GM12878 (cell line): Measurements from ENCODE around the gene LTBP3. TPM values are rescaled to one million over a fixed set of nuclear protein-coding genes. Genes with fewer than 3 reads are reported as not detected.

Source experiments
- ASH2L ChIP-seq: fragments of 300-600, 200-600 bp; sonication (generic); IDR thresholded peaks from 2 replicates; pipeline ENCODE4 v1.6.1; 2017; ENCODE audit warnings: low read depth, mild to moderate bottlenecking, borderline replicate concordance
- CBX5 ChIP-seq: sonication (generic); IDR thresholded peaks from 2 replicates; pipeline ENCODE4 v1.6.1; 2016; ENCODE audit warnings: low read depth, moderate library complexity, mild to moderate bottlenecking, inconsistent platforms
- CHD1 ChIP-seq: IDR thresholded peaks from 2 replicates; pipeline ENCODE4 v1.6.1; 2012; ENCODE audit warnings: low read depth, low read length, improper control_type of control experiment
- CREM ChIP-seq: IDR thresholded peaks from 2 replicates; pipeline ENCODE4 v1.6.1; 2014; ENCODE audit warnings: antibody characterized with exemption, low read depth
- EZH2 ChIP-seq: IDR thresholded peaks from 2 replicates; pipeline ENCODE4 v1.6.1; 2012; ENCODE audit warnings: low read depth, mild to moderate bottlenecking, control low read depth, inconsistent platforms, low read length, borderline replicate concordance; ENCODE audit not compliant: control insufficient read depth
- JUND ChIP-seq: IDR thresholded peaks from 2 replicates; pipeline ENCODE4 v1.6.1; 2012; ENCODE audit warnings: low read depth, mild to moderate bottlenecking, low read length, improper control_type of control experiment, moderate library complexity
- KLF5 ChIP-seq: fragments of 450-650 bp; IDR thresholded peaks from 2 replicates; pipeline ENCODE4 v1.6.1; 2014; ENCODE audit warnings: mild to moderate bottlenecking; ENCODE audit not compliant: partially characterized antibody
- NFXL1 ChIP-seq: fragments of 450-650 bp; IDR thresholded peaks from 2 replicates; pipeline ENCODE4 v1.6.1; 2017; ENCODE audit warnings: antibody characterized with exemption, mild to moderate bottlenecking, borderline replicate concordance
- NFYB ChIP-seq: IDR thresholded peaks from 2 replicates; pipeline ENCODE4 v1.6.1; 2011; ENCODE audit warnings: low read depth, mild to moderate bottlenecking, low read length, improper control_type of control experiment, moderate library complexity; ENCODE audit not compliant: insufficient read depth
- NR2C2 ChIP-seq: IDR thresholded peaks from 2 replicates; pipeline ENCODE4 v1.6.1; 2011; ENCODE audit warnings: borderline replicate concordance, low read depth; ENCODE audit not compliant: control insufficient read depth, insufficient read length
- RB1 ChIP-seq: fragments of 450-650 bp; formaldehyde crosslinking; IDR thresholded peaks from 2 replicates; pipeline ENCODE4 v1.6.1; 2017; ENCODE audit warnings: mild to moderate bottlenecking, borderline replicate concordance
- SUZ12 ChIP-seq: fragments of 200-600 bp; sonication (generic); IDR thresholded peaks from one replicate; pipeline ENCODE4 v1.6.1; 2018; ENCODE audit warnings: antibody characterized with exemption, mild to moderate bottlenecking; ENCODE audit not compliant: unreplicated experiment
- ZNF217 ChIP-seq: fragments of 450-650 bp; IDR thresholded peaks from 2 replicates; pipeline ENCODE4 v1.6.1; 2017; ENCODE audit warnings: antibody characterized with exemption, mild to moderate bottlenecking
- ZNF24 ChIP-seq: fragments of 450-650 bp; IDR thresholded peaks from 2 replicates; pipeline ENCODE4 v1.6.1; 2017; ENCODE audit warnings: antibody characterized with exemption, mild to moderate bottlenecking
- polyA plus RNA-seq, 11 experiments: library from polyadenylated mRNA; depleted of rRNA in 4 of 11; unstranded in 6 of 11; stranded (reverse) in 5 of 11; fragments of >200 nt; fragmentation: Nextera tagmentation in 4 of 11; fragmentation: Illumina TruSeq in 1 of 11; extraction: Ambion mirVana in 4 of 11; extraction: Trizol in 1 of 11; gene quantifications; 1 replicate in 1 of 11; 2 replicates in 10 of 11; pipeline versions ENCODE4 v1.2.1 to v1.2.3, GENCODE V29; 2011 to 2016; ENCODE audit warnings: inconsistent platforms in 2 of 11, missing spikeins in 2 of 11, low read depth in 1 of 11
- total RNA-seq, 4 experiments: library from RNA; depleted of rRNA in 3 of 4; stranded (reverse); fragments of >200 nt in 3 of 4; fragmentation: Illumina TruSeq in 1 of 4; extraction: Trizol in 1 of 4; gene quantifications; 2 replicates each; pipeline versions ENCODE4 v1.2.1 to v1.2.3, GENCODE V29; 2013 to 2021
- TF ChIP-seq, protein P1 (sequence below): IDR thresholded peaks from 2 replicates; pipeline ENCODE4 v1.6.1; 2012; ENCODE audit warnings: improper control_type of control experiment, low read depth, low read length; ENCODE audit not compliant: insufficient replicate concordance
- TF ChIP-seq, protein P2 (sequence below): fragments of 450-650 bp; formaldehyde crosslinking; IDR thresholded peaks from 2 replicates; pipeline ENCODE4 v1.5.0; 2022; ENCODE audit warnings: mild to moderate bottlenecking, missing genetic modification characterization
- TF ChIP-seq, protein P3 (sequence below): fragments of 150-350 bp; IDR thresholded peaks from 2 replicates; pipeline ENCODE4 v1.6.1; 2014; ENCODE audit warnings: mild to moderate bottlenecking, low read depth, low read length
- TF ChIP-seq, protein P4 (sequence below): IDR thresholded peaks from 2 replicates; pipeline ENCODE4 v1.6.1; 2012; ENCODE audit warnings: low read depth, low read length, improper control_type of control experiment

The LTBP3 gene
- total and polyA plus RNA-seq, 10 of the 15 experiments (the other 5 are each of a cell fraction or from before 2014, with no cell fraction given): 2.2 to 12.2 (median 6.2) TPM; not detected in 2

DNA sequence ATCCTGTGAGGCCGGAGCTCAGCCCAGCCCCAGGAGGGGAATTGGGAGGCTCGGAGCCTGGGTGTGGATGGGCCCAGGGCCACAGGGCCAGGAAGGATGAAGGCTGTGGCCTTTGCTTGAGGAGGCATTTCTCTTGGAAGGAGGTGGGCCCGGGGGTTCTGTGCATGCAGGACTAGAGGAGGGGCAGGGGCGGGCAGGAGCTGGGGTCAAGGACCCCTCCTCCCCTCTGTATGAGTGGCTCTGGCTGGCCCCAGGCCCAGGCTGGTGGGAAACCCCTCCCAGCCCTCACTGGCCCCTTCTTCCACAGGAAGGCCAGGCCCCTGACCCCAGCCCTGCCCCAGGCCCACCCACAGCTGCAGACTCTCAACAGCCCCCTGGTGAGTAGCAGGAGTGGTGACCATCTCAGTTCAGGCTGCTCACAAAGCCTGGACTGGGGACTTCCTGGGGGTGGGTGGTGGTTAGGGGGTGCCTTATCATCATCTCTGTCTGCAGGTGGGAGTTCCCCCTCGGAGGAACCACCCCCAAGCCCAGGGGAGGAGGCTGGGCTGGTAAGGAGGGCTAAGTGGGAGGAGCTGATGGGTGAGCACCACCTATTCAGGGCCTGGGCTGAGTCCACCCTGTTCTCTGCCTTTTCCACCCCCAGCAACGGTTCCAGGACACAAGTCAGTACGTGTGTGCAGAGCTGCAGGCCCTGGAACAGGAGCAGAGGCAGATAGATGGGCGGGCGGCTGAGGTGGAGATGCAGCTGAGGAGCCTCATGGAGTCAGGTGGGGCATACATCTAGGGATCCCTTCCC, 31.5 kb upstream of the LTBP3 start (continued):
- TF ChIP-seq ASH2L (no peak), EZH2 (no peak), ZNF24 (no peak), CHD1 (no peak), NR2C2 (no peak), CREM (peak; percentile 61; the same call in 1 of the 2 replicates), NFYB (no peak), SUZ12 (no peak), ZNF217 (no peak), NFXL1 (no peak), JUND (0 out of 2 replicates have a peak, but pooled peaks have one; percentile 10), CBX5 (no peak), KLF5 (no peak), RB1 (no peak)
- TF ChIP-seq, protein P1, sequence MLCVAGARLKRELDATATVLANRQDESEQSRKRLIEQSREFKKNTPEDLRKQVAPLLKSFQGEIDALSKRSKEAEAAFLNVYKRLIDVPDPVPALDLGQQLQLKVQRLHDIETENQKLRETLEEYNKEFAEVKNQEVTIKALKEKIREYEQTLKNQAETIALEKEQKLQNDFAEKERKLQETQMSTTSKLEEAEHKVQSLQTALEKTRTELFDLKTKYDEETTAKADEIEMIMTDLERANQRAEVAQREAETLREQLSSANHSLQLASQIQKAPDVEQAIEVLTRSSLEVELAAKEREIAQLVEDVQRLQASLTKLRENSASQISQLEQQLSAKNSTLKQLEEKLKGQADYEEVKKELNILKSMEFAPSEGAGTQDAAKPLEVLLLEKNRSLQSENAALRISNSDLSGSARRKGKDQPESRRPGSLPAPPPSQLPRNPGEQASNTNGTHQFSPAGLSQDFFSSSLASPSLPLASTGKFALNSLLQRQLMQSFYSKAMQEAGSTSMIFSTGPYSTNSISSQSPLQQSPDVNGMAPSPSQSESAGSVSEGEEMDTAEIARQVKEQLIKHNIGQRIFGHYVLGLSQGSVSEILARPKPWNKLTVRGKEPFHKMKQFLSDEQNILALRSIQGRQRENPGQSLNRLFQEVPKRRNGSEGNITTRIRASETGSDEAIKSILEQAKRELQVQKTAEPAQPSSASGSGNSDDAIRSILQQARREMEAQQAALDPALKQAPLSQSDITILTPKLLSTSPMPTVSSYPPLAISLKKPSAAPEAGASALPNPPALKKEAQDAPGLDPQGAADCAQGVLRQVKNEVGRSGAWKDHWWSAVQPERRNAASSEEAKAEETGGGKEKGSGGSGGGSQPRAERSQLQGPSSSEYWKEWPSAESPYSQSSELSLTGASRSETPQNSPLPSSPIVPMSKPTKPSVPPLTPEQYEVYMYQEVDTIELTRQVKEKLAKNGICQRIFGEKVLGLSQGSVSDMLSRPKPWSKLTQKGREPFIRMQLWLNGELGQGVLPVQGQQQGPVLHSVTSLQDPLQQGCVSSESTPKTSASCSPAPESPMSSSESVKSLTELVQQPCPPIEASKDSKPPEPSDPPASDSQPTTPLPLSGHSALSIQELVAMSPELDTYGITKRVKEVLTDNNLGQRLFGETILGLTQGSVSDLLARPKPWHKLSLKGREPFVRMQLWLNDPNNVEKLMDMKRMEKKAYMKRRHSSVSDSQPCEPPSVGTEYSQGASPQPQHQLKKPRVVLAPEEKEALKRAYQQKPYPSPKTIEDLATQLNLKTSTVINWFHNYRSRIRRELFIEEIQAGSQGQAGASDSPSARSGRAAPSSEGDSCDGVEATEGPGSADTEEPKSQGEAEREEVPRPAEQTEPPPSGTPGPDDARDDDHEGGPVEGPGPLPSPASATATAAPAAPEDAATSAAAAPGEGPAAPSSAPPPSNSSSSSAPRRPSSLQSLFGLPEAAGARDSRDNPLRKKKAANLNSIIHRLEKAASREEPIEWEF: no peak
- TF ChIP-seq, protein P2, sequence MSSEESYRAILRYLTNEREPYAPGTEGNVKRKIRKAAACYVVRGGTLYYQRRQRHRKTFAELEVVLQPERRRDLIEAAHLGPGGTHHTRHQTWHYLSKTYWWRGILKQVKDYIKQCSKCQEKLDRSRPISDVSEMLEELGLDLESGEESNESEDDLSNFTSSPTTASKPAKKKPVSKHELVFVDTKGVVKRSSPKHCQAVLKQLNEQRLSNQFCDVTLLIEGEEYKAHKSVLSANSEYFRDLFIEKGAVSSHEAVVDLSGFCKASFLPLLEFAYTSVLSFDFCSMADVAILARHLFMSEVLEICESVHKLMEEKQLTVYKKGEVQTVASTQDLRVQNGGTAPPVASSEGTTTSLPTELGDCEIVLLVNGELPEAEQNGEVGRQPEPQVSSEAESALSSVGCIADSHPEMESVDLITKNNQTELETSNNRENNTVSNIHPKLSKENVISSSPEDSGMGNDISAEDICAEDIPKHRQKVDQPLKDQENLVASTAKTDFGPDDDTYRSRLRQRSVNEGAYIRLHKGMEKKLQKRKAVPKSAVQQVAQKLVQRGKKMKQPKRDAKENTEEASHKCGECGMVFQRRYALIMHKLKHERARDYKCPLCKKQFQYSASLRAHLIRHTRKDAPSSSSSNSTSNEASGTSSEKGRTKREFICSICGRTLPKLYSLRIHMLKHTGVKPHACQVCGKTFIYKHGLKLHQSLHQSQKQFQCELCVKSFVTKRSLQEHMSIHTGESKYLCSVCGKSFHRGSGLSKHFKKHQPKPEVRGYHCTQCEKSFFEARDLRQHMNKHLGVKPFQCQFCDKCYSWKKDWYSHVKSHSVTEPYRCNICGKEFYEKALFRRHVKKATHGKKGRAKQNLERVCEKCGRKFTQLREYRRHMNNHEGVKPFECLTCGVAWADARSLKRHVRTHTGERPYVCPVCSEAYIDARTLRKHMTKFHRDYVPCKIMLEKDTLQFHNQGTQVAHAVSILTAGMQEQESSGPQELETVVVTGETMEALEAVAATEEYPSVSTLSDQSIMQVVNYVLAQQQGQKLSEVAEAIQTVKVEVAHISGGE: no peak
- TF ChIP-seq, protein P3, sequence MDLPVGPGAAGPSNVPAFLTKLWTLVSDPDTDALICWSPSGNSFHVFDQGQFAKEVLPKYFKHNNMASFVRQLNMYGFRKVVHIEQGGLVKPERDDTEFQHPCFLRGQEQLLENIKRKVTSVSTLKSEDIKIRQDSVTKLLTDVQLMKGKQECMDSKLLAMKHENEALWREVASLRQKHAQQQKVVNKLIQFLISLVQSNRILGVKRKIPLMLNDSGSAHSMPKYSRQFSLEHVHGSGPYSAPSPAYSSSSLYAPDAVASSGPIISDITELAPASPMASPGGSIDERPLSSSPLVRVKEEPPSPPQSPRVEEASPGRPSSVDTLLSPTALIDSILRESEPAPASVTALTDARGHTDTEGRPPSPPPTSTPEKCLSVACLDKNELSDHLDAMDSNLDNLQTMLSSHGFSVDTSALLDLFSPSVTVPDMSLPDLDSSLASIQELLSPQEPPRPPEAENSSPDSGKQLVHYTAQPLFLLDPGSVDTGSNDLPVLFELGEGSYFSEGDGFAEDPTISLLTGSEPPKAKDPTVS: no peak
- TF ChIP-seq, protein P4, sequence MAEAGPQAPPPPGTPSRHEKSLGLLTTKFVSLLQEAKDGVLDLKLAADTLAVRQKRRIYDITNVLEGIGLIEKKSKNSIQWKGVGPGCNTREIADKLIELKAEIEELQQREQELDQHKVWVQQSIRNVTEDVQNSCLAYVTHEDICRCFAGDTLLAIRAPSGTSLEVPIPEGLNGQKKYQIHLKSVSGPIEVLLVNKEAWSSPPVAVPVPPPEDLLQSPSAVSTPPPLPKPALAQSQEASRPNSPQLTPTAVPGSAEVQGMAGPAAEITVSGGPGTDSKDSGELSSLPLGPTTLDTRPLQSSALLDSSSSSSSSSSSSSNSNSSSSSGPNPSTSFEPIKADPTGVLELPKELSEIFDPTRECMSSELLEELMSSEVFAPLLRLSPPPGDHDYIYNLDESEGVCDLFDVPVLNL: no peak
